Calu3 (cell line): Measurements from ENCODE around the gene ZNF200. TPM values are rescaled to one million over a fixed set of nuclear protein-coding genes. Genes with fewer than 3 reads are reported as not detected.

ENCODE experiments used
- BruUV-seq: library from RNA; stranded (reverse); fragments of 400-500 nt; replicated peaks from 2 replicates; lab custom pipeline; 2021; lab: Mats Ljungman, UMichigan
- CTCF ChIA-PET: fragments of 300-600 bp; sonication (Branson Sonifier 250); formaldehyde crosslinking; loops from one replicate; lab custom pipeline; 2022; ENCODE audit warnings: antibody characterized with exemption; lab: Charles Lee
- DNase-seq: peaks from one replicate; pipeline ENCODE4 v3.0.0; 2022
- H3K27ac Mint-ChIP-seq: one replicate; pipeline ENCODE4 v1.8.0; 2022; ENCODE audit warnings: mixed read lengths; ENCODE audit not compliant: unreplicated experiment
- H3K27me3 Mint-ChIP-seq: one replicate; pipeline ENCODE4 v1.8.0; 2022; ENCODE audit warnings: mixed read lengths; ENCODE audit not compliant: unreplicated experiment
- H3K36me3 Mint-ChIP-seq: one replicate; pipeline ENCODE4 v1.8.0; 2022; ENCODE audit warnings: mild to moderate bottlenecking, moderate library complexity, mixed read lengths; ENCODE audit not compliant: insufficient read depth, unreplicated experiment
- H3K4me1 Mint-ChIP-seq: one replicate; pipeline ENCODE4 v1.8.0; 2022; ENCODE audit warnings: mild to moderate bottlenecking, low read depth, mixed read lengths; ENCODE audit not compliant: unreplicated experiment
- H3K4me3 Mint-ChIP-seq: one replicate; pipeline ENCODE4 v1.8.0; 2022; ENCODE audit warnings: mild to moderate bottlenecking, low read depth, moderate library complexity, mixed read lengths; ENCODE audit not compliant: unreplicated experiment
- H3K9me3 Mint-ChIP-seq: one replicate; pipeline ENCODE4 v1.8.0; 2022; ENCODE audit warnings: low read depth, mixed read lengths; ENCODE audit not compliant: unreplicated experiment
- intact Hi-C: fragments of 100-400 bp; cut with micrococcal nuclease; formaldehyde crosslinking; loops from one replicate; pipeline ENCODE4 v1.10.0; 2022; ENCODE audit not compliant: unreplicated experiment
- total RNA-seq: library from RNA; stranded (reverse); gene quantifications from 2 replicates; pipeline ENCODE4 v1.2.3, GENCODE V29; 2022
- TF ChIP-seq, protein P1 (sequence below): fragments of 200-600 bp; IDR thresholded peaks from one replicate; pipeline ENCODE4 v1.8.0; 2022; ENCODE audit warnings: antibody characterized with exemption; ENCODE audit not compliant: unreplicated experiment

ZNF200 gene
- total RNA-seq, 1 experiment from 2014 or later: 12.7 TPM

DNA sequence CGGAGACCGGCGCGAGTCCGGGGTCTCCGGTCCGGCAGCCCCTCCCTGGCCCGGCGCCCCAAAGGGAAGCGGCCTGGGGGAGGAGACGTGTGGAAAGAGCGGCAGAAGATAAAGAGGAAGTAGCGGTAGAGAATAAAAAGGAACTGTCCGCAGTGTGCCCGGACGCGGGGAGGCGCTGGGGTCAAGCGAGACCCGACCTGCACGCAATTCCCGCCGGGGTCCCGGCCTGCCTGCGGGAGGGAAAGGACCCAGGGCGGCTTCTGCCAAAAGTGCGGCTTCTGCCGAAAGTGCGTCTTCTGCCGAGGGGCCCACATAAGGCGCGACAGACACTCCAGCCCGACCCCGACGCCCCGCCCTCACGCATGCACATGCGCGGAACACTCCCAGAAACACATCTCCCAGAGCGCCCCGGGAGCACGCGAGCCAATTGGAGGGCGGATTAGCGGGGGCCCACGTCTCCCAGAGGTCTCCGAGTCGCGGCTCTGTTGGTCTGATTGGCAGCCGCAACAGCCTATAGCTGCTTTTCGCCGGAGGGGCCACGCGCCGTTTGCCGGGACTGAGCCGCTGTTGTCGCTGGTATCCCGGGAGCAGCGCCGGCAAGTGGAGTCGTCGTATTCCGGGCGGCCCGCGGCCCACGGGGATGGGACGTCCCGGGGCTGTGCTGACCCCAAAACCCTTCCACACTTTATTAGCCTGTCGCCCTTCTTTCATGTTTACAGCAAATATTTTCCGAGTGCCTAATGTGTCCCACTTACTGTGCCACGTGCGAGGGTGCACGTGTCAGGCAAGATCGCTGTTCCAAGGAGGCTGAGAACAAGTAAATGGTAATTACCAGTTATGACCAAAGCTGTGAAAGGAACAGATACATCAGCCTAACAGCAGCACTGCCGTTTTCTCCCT is 29.4 kb upstream of the ZNF200 start:
- H3K4me3 Mint-ChIP-seq: peak overlapping the region; percentile 93
- no peaks in the 10 kb centered on the region for H3K9me3 Mint-ChIP-seq
- peaks cover 39% of the 10 kb centered on the region for H3K36me3 Mint-ChIP-seq
- no peaks in the 10 kb centered on the region for H3K4me1 Mint-ChIP-seq
- BruUV-seq: TSS peak; percentile 72
- peak; percentile 99 for DNase-seq
- intact Hi-C loops: loop anchor here (5.0 kb wide), 1 partner anchor 193 kb away; no protein-coding TSS in a partner anchor
- peak overlapping the region; percentile 96 for H3K27ac Mint-ChIP-seq
- CTCF ChIA-PET: interaction anchor here (0.6 to 1.6 kb wide), 5 partner anchors 18 to 230 kb away, joined by 3 to 4 read pairs (median 3); partner anchors contain the start of genes ZNF174, ZNF263 and ZSCAN32
- TF ChIP-seq, protein P1, sequence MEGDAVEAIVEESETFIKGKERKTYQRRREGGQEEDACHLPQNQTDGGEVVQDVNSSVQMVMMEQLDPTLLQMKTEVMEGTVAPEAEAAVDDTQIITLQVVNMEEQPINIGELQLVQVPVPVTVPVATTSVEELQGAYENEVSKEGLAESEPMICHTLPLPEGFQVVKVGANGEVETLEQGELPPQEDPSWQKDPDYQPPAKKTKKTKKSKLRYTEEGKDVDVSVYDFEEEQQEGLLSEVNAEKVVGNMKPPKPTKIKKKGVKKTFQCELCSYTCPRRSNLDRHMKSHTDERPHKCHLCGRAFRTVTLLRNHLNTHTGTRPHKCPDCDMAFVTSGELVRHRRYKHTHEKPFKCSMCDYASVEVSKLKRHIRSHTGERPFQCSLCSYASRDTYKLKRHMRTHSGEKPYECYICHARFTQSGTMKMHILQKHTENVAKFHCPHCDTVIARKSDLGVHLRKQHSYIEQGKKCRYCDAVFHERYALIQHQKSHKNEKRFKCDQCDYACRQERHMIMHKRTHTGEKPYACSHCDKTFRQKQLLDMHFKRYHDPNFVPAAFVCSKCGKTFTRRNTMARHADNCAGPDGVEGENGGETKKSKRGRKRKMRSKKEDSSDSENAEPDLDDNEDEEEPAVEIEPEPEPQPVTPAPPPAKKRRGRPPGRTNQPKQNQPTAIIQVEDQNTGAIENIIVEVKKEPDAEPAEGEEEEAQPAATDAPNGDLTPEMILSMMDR: no peak
- no peaks in the 10 kb centered on the region for H3K27me3 Mint-ChIP-seq

GRCh38 chr16:3262517-3262916 is 27.6 kb upstream of the ZNF200 start:
- CTCF ChIA-PET: no interaction called here
- H3K36me3 Mint-ChIP-seq: peaks cover 34% of the 10 kb centered on the region
- BruUV-seq: no TSS peak
- H3K4me1 Mint-ChIP-seq: no peaks in the 10 kb centered on the region
- DNase-seq: no peak
- H3K4me3 Mint-ChIP-seq: peak overlapping the region; percentile 93
- no peaks in the 10 kb centered on the region for H3K9me3 Mint-ChIP-seq
- no peak overlapping the region for H3K27ac Mint-ChIP-seq
- intact Hi-C loops: loop anchor here (5.0 kb wide), 1 partner anchor 195 kb away; no protein-coding TSS in a partner anchor
- TF ChIP-seq, protein P1: no peak
- H3K27me3 Mint-ChIP-seq: peaks cover 18% of the 10 kb centered on the region

- Mint-ChIP-seq H3K27me3 (peaks cover 36% of the 10 kb centered on the region), H3K4me1 (no peaks in the 10 kb centered on the region), H3K27ac (no peak overlapping the region), H3K9me3 (no peaks in the 10 kb centered on the region), H3K36me3 (peaks cover 27% of the 10 kb centered on the region), H3K4me3 (no peak overlapping the region)
- TF ChIP-seq, protein P1: no peak
- CTCF ChIA-PET: no interaction called here
- DNase-seq: no peak
- intact Hi-C loops: loop anchor here (5.0 kb wide), 1 partner anchor 197 kb away; no protein-coding TSS in a partner anchor
- no TSS peak for BruUV-seq
These were observed 24.9 kb upstream of the ZNF200 start for GRCh38 chr16:3259836-3260235.

DNA sequence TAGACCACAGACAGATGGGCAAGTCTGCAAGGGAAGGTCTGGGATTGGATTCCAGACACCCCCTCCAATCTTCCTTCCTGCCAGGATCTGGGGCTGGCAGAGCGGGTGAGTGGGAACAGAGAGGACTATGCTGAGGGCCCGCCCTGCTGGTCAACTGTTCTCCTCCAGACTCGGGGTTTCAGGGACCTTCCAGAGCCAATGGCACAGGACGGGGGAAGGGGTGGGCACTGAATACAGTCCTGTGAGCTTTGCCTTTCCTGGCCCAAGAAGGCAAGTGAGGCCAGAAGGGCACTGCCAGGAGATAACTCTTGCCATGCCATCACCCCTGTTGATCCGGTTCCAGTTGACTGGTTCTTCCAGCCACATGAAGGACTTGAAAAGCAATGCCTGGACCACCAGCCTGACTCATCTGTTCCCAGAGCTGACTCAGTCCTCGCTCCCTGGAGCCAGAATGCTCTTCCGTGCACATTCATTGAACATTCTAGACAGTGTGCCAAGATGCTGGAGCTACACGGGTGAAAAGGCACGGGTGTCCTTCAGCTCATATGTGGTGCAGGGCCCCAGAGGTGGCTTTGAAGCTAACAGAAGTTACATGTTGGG is 22.0 kb upstream of the ZNF200 start:
- no peak for DNase-seq
- Mint-ChIP-seq H3K9me3 (no peaks in the 10 kb centered on the region), H3K4me3 (no peak overlapping the region), H3K27ac (no peak overlapping the region), H3K27me3 (peaks cover 36% of the 10 kb centered on the region), H3K36me3 (no peaks in the 10 kb centered on the region), H3K4me1 (no peaks in the 10 kb centered on the region)
- TF ChIP-seq, protein P1: no peak
- no TSS peak for BruUV-seq
- CTCF ChIA-PET: interaction anchor here (0.5 to 1.3 kb wide), 2 partner anchors 10 to 19 kb away, joined by 3 to 5 read pairs; no protein-coding TSS in a partner anchor
- intact Hi-C loops: no loop called here
